Kidney epithelial cell (primary cell): ENCODE measurements around the gene MRM2. TPM values are rescaled to one million over a fixed set of nuclear protein-coding genes. Genes with fewer than 3 reads are reported as not detected.

Experiments used
- DNase-seq: peaks from one replicate; pipeline ENCODE4 v3.0.0-alpha.2; 2010; ENCODE audit warnings: low read depth
- H3K27me3 ChIP-seq: 2 replicates; pipeline ENCODE4 v1.6.0; 2011; ENCODE audit warnings: low read length; ENCODE audit not compliant: control insufficient read depth, insufficient read depth
- H3K36me3 ChIP-seq: 2 replicates; pipeline ENCODE4 v1.5.1; 2011; ENCODE audit warnings: low read length; ENCODE audit not compliant: control insufficient read depth, insufficient read depth
- H3K4me3 ChIP-seq: 2 replicates; pipeline ENCODE4 v1.5.1; 2011; ENCODE audit warnings: low read depth, mild to moderate bottlenecking, control low read depth, low read length
- CTCF ChIP-seq: IDR thresholded peaks from 2 replicates; pipeline ENCODE4 v1.5.1; 2011; ENCODE audit warnings: mild to moderate bottlenecking, moderate library complexity, low read length, control low read depth, inconsistent platforms; ENCODE audit not compliant: insufficient read depth, poor library complexity, severe bottlenecking
- total RNA-seq: library from RNA; depleted of rRNA; stranded (reverse); fragments of >200 nt; gene quantifications from 2 replicates; pipeline ENCODE4 v1.2.3, GENCODE V29; 2015

MRM2 gene
- total RNA-seq, 1 donor from 2014 or later, result 26.3 TPM

- no peak for DNase-seq
Observed at GRCh38 chr7:2278026-2278425, 36.0 kb upstream of the MRM2 start.

GRCh38 chr7:2276107-2276506 is 34.1 kb upstream of the MRM2 start:
- no peak for DNase-seq
- no peak overlapping the region for H3K4me3 ChIP-seq

More at GRCh38 chr7:2278026-2278425, 36.0 kb upstream of the MRM2 start:
- Histone ChIP-seq H3K4me3 (no peak overlapping the region), H3K27me3 (no peaks in the 10 kb centered on the region), H3K36me3 (no peaks in the 10 kb centered on the region)
- no peak for TF ChIP-seq CTCF

GRCh38 chr7:2275101-2275500 is 33.1 kb upstream of the MRM2 start:
- no peak for DNase-seq
- TF ChIP-seq CTCF, result no peak
- Histone ChIP-seq H3K4me3 (no peak overlapping the region), H3K27me3 (no peaks in the 10 kb centered on the region), H3K36me3 (no peaks in the 10 kb centered on the region)

More at GRCh38 chr7:2276107-2276506, 34.1 kb upstream of the MRM2 start:
- Histone ChIP-seq H3K27me3 (no peaks in the 10 kb centered on the region), H3K36me3 (no peaks in the 10 kb centered on the region)
- TF ChIP-seq CTCF, result no peak

GRCh38 chr7:2274666-2275065 is 32.7 kb upstream of the MRM2 start:
- DNase-seq, result no peak
- TF ChIP-seq CTCF, result no peak
- Histone ChIP-seq H3K27me3 (no peaks in the 10 kb centered on the region), H3K4me3 (no peak overlapping the region), H3K36me3 (no peaks in the 10 kb centered on the region)

GRCh38 chr7:2273866-2274265 is 31.9 kb upstream of the MRM2 start:
- no peak for DNase-seq
- Histone ChIP-seq H3K27me3 (no peaks in the 10 kb centered on the region), H3K4me3 (no peak overlapping the region), H3K36me3 (no peaks in the 10 kb centered on the region)
- TF ChIP-seq CTCF, result no peak

- Histone ChIP-seq H3K27me3 (no peaks in the 10 kb centered on the region), H3K4me3 (no peak overlapping the region), H3K36me3 (no peaks in the 10 kb centered on the region)
- no peak for TF ChIP-seq CTCF
- no peak for DNase-seq
Observed at GRCh38 chr7:2272031-2272430, 30.0 kb upstream of the MRM2 start.
